Keratinocyte (primary cell): ENCODE results near the gene JAKMIP1. TPM values are rescaled to one million over a fixed set of nuclear protein-coding genes. Genes with fewer than 3 reads are reported as not detected.
"Not testable (repeated sequence)": the region's sequence is repeated elsewhere in the genome, so short reads cannot be mapped to it uniquely, and the experiment has no call there.

ENCODE experiments used
- DNase-seq: peaks from one replicate; pipeline ENCODE4 v3.0.0-alpha.2; 2011; ENCODE audit warnings: low read depth, missing footprints, low spot score
- FAIRE-seq: peaks from 2 replicates; lab custom pipeline; 2011; peaks lifted over from hg19 to GRCh38; lab: Jason Lieb, UNC
- H2AFZ ChIP-seq: 2 replicates; pipeline ENCODE4 v1.6.0; 2012; ENCODE audit warnings: low read length, control low read depth, inconsistent platforms; ENCODE audit not compliant: control insufficient read depth
- H3K27ac ChIP-seq: 2 replicates; pipeline ENCODE4 v1.5.1; 2011; ENCODE audit warnings: low read length; ENCODE audit not compliant: control insufficient read depth, insufficient read depth
- H3K27me3 ChIP-seq: 3 replicates; pipeline ENCODE4 v1.6.0; 2011; ENCODE audit warnings: low read length; ENCODE audit not compliant: control insufficient read depth, insufficient read depth; ENCODE audit errors: extremely low read depth
- H3K36me3 ChIP-seq, 2 experiments: 2 replicates in 1 of 2; 3 replicates in 1 of 2; pipeline ENCODE4 v1.5.1; 2011; ENCODE audit warnings: low read length in 2 of 2, mild to moderate bottlenecking in 1 of 2; ENCODE audit not compliant: control insufficient read depth in 2 of 2, insufficient read depth in 2 of 2; ENCODE audit errors: extremely low read depth in 1 of 2
- H3K4me1 ChIP-seq: 3 replicates; pipeline ENCODE4 v1.5.1; 2011; ENCODE audit warnings: low read length; ENCODE audit not compliant: control insufficient read depth, insufficient read depth; ENCODE audit errors: extremely low read depth
- H3K4me2 ChIP-seq: 3 replicates; pipeline ENCODE4 v1.6.0; 2011; ENCODE audit warnings: low read depth, low read length; ENCODE audit not compliant: control insufficient read depth, insufficient read depth; ENCODE audit errors: extremely low read depth
- H3K4me3 ChIP-seq, 3 experiments: fragments of 200-600 bp in 1 of 3; sonication (generic) in 1 of 3; 2 replicates in 2 of 3; 3 replicates in 1 of 3; pipeline ENCODE4 v1.5.1; 2011 to 2016; ENCODE audit warnings: low read length in 3 of 3, mild to moderate bottlenecking in 3 of 3, control low read depth in 2 of 3, inconsistent platforms in 1 of 3, low read depth in 1 of 3, mixed read lengths in 1 of 3, mixed run types in 1 of 3, moderate library complexity in 1 of 3; ENCODE audit not compliant: control insufficient read depth in 2 of 3, insufficient read depth in 2 of 3; ENCODE audit errors: extremely low read depth in 1 of 3
- H3K79me2 ChIP-seq: 2 replicates; pipeline ENCODE4 v1.6.0; 2012; ENCODE audit warnings: low read length; ENCODE audit not compliant: control insufficient read depth, insufficient read depth
- H3K9ac ChIP-seq: 3 replicates; pipeline ENCODE4 v1.6.0; 2011; ENCODE audit warnings: low read length; ENCODE audit not compliant: control insufficient read depth, insufficient read depth; ENCODE audit errors: extremely low read depth
- H3K9me1 ChIP-seq: 3 replicates; pipeline ENCODE4 v1.6.0; 2011; ENCODE audit warnings: low read length; ENCODE audit not compliant: control insufficient read depth, insufficient read depth; ENCODE audit errors: extremely low read depth
- H3K9me3 ChIP-seq: 2 replicates; pipeline ENCODE4 v1.5.1; 2012; ENCODE audit warnings: low read depth, low read length; ENCODE audit not compliant: control insufficient read depth
- H4K20me1 ChIP-seq: 3 replicates; pipeline ENCODE4 v1.6.0; 2011; ENCODE audit warnings: low read length; ENCODE audit not compliant: control insufficient read depth, insufficient read depth; ENCODE audit errors: extremely low read depth
- CTCF ChIP-seq, 3 experiments: IDR thresholded peaks in 1 of 3; conservative IDR thresholded peaks in 1 of 3; optimal IDR thresholded peaks in 1 of 3; 2 replicates in 2 of 3; 3 replicates in 1 of 3; pipeline versions ENCODE3 to v1.5.1; 2011; ENCODE audit warnings: low read length in 3 of 3, mild to moderate bottlenecking in 3 of 3, moderate library complexity in 2 of 3, control low read depth in 1 of 3, inconsistent platforms in 1 of 3; ENCODE audit not compliant: insufficient read depth in 2 of 3; ENCODE audit errors: extremely low read depth in 1 of 3
- EZH2 ChIP-seq: IDR thresholded peaks from one replicate; pipeline ENCODE4 v1.6.1; 2012; ENCODE audit warnings: inconsistent platforms, mild to moderate bottlenecking, low read length, moderate library complexity
- dilution Hi-C: fragments of 300-500 bp; cut with MboI; formaldehyde crosslinking; loops from one replicate; pipeline ENCODE4 v1.7.0; 2020; ENCODE audit warnings: low sequenced_read_pairs; ENCODE audit not compliant: extremely low pct_ligation_motif_present
- polyA plus RNA-seq, 5 experiments: library from polyadenylated mRNA; depleted of rRNA in 3 of 5; stranded (reverse) in 3 of 5; stranded (forward) in 1 of 5; unstranded in 1 of 5; fragments of >200 nt; gene quantifications; 1 replicate in 1 of 5; 2 replicates in 3 of 5; 3 replicates in 1 of 5; pipeline versions ENCODE4 v1.2.1 to v1.2.3, GENCODE V29; 2011 to 2012; ENCODE audit warnings: missing spikeins in 2 of 5, low read depth in 1 of 5, low replicate concordance in 1 of 5

Gene JAKMIP1
- polyA plus RNA-seq, 1 donor (not counting 4 experiments of a cell fraction or from before 2014, with no cell fraction given): not detected

GRCh38 chr4:5993876-5994811, 206.2 kb downstream of the JAKMIP1 start:
- DNase-seq (no peak), FAIRE-seq (no peak)
- dilution Hi-C loops: no loop called here
- Histone ChIP-seq H3K9me1 (no peaks in the 10 kb centered on the region), H2AFZ (no peak overlapping the region), H3K36me3 (no peaks in the 10 kb centered on the region), H3K9me3 (no peaks in the 10 kb centered on the region), H3K27me3 (no peaks in the 10 kb centered on the region), H3K79me2 (no peaks in the 10 kb centered on the region), H4K20me1 (no peaks in the 10 kb centered on the region), H3K4me2 (no peak overlapping the region), H3K9ac (no peak overlapping the region), H3K4me1 (no peaks in the 10 kb centered on the region), H3K4me3 (no peak overlapping the region), H3K27ac (no peak overlapping the region)
- no peak for TF ChIP-seq EZH2
- no peak for TF ChIP-seq CTCF (optimal IDR thresholded peaks at IDR 0.05 in 1 of 3, IDR thresholded peaks at IDR 0.05 in 1 of 3, conservative IDR thresholded peaks at IDR 0.05 in 1 of 3; ENCODE audit: extremely low read depth in 1 of 3, insufficient read depth in 2 of 3, low read length in 3 of 3)

GRCh38 chr4:5993346-5993745, 207.0 kb downstream of the JAKMIP1 start:
- H3K9me1 ChIP-seq, DNase-seq, FAIRE-seq, dilution Hi-C loops, H3K9ac ChIP-seq, H3K9me3 ChIP-seq, H4K20me1 ChIP-seq, H3K4me1 ChIP-seq, H3K4me3 ChIP-seq, H3K79me2 ChIP-seq, H3K27me3 ChIP-seq, H2AFZ ChIP-seq, H3K27ac ChIP-seq, H3K36me3 ChIP-seq, H3K4me2 ChIP-seq: not testable (repeated sequence)
